Measurements from ENCODE around the gene ZKSCAN7.
"Not testable (repeated sequence)": the region's sequence is repeated elsewhere in the genome, so short reads cannot be mapped to it uniquely, and the experiment has no call there.

ZKSCAN7 gene

GRCh38 chr3:44518782-44519156 lies 36.2 kb upstream of the ZKSCAN7 start:
- no peak for TF ChIP-seq EZH2 (IDR thresholded peaks at IDR 0.05)
- no peak for TF ChIP-seq FOXP2 (optimal IDR thresholded peaks at IDR 0.05; ENCODE audit: control extremely low read depth, extremely low read length, insufficient read depth)
- TF ChIP-seq POLR2AphosphoS5 (IDR thresholded peaks at IDR 0.05; ENCODE audit: borderline replicate concordance, low read depth, low read length), result no peak
- DNase-seq (ENCODE audit: low read depth, low spot score), result no peak
- Histone ChIP-seq H3K4me3 (no peak overlapping the region), H3K9ac (ENCODE audit: insufficient read length) (no peak overlapping the region), H3K9me3 (ENCODE audit: low read depth, low read length) (no peaks in the 10 kb centered on the region), H3K36me3 (ENCODE audit: insufficient read depth, low read length) (no peaks in the 10 kb centered on the region), H3K27ac (no peak overlapping the region)

- no peak overlapping the region for H3K4me3 ChIP-seq
- no peak for TF ChIP-seq FOXP2 (optimal IDR thresholded peaks at IDR 0.05; ENCODE audit: control extremely low read depth, extremely low read length, insufficient read depth)
- TF ChIP-seq EZH2 (IDR thresholded peaks at IDR 0.05), result no peak
- no peak for TF ChIP-seq POLR2AphosphoS5 (IDR thresholded peaks at IDR 0.05; ENCODE audit: borderline replicate concordance, low read depth, low read length)
- H3K9ac ChIP-seq (ENCODE audit: insufficient read length), result no peak overlapping the region
- no peaks in the 10 kb centered on the region for H3K36me3 ChIP-seq (ENCODE audit: insufficient read depth, low read length)
- no peaks in the 10 kb centered on the region for H3K9me3 ChIP-seq (ENCODE audit: low read depth, low read length)
- no peak for DNase-seq (ENCODE audit: low read depth, low spot score)
- H3K27ac ChIP-seq, result no peak overlapping the region
Measured at GRCh38 chr3:44521721-44522120, 33.3 kb upstream of the ZKSCAN7 start.

- no peak overlapping the region for H3K9ac ChIP-seq (ENCODE audit: insufficient read length)
- H3K4me3 ChIP-seq, result no peak overlapping the region
- TF ChIP-seq POLR2AphosphoS5 (IDR thresholded peaks at IDR 0.05; ENCODE audit: borderline replicate concordance, low read depth, low read length) (no peak), EZH2 (IDR thresholded peaks at IDR 0.05) (no peak), FOXP2 (optimal IDR thresholded peaks at IDR 0.05; ENCODE audit: control extremely low read depth, extremely low read length, insufficient read depth) (no peak)
- H3K36me3 ChIP-seq (ENCODE audit: insufficient read depth, low read length), result no peaks in the 10 kb centered on the region
- H3K9me3 ChIP-seq (ENCODE audit: low read depth, low read length), result no peaks in the 10 kb centered on the region
- H3K27ac ChIP-seq, result no peak overlapping the region
- no peak for DNase-seq (ENCODE audit: low read depth, low spot score)
Measured at GRCh38 chr3:44522494-44522933, 32.5 kb upstream of the ZKSCAN7 start.

- Histone ChIP-seq H3K36me3 (ENCODE audit: insufficient read depth, low read length) (no peaks in the 10 kb centered on the region), H3K9me3 (ENCODE audit: low read depth, low read length) (no peaks in the 10 kb centered on the region), H3K4me3 (no peak overlapping the region), H3K9ac (ENCODE audit: insufficient read length) (no peak overlapping the region), H3K27ac (no peak overlapping the region)
- no peak for DNase-seq (ENCODE audit: low read depth, low spot score)
- no peak for TF ChIP-seq FOXP2 (optimal IDR thresholded peaks at IDR 0.05; ENCODE audit: control extremely low read depth, extremely low read length, insufficient read depth)
- no peak for TF ChIP-seq EZH2 (IDR thresholded peaks at IDR 0.05)
- no peak for TF ChIP-seq POLR2AphosphoS5 (IDR thresholded peaks at IDR 0.05; ENCODE audit: borderline replicate concordance, low read depth, low read length)
Measured at GRCh38 chr3:44525060-44525459, 29.9 kb upstream of the ZKSCAN7 start.

GRCh38 chr3:44529927-44530326 lies 25.1 kb upstream of the ZKSCAN7 start:
- Histone ChIP-seq H3K9ac (ENCODE audit: insufficient read length) (no peak overlapping the region), H3K27ac (no peak overlapping the region), H3K9me3 (ENCODE audit: low read depth, low read length) (no peaks in the 10 kb centered on the region), H3K4me3 (no peak overlapping the region), H3K36me3 (ENCODE audit: insufficient read depth, low read length) (no peaks in the 10 kb centered on the region)
- TF ChIP-seq EZH2 (IDR thresholded peaks at IDR 0.05) (no peak), POLR2AphosphoS5 (IDR thresholded peaks at IDR 0.05; ENCODE audit: borderline replicate concordance, low read depth, low read length) (no peak), FOXP2 (optimal IDR thresholded peaks at IDR 0.05; ENCODE audit: control extremely low read depth, extremely low read length, insufficient read depth) (no peak)
- no peak for DNase-seq (ENCODE audit: low read depth, low spot score)

GRCh38 chr3:44530911-44531310 lies 24.1 kb upstream of the ZKSCAN7 start:
- TF ChIP-seq POLR2AphosphoS5 (IDR thresholded peaks at IDR 0.05; ENCODE audit: borderline replicate concordance, low read depth, low read length) (no peak), EZH2 (IDR thresholded peaks at IDR 0.05) (no peak), FOXP2 (optimal IDR thresholded peaks at IDR 0.05; ENCODE audit: control extremely low read depth, extremely low read length, insufficient read depth) (no peak)
- Histone ChIP-seq H3K36me3 (ENCODE audit: insufficient read depth, low read length) (no peaks in the 10 kb centered on the region), H3K4me3 (no peak overlapping the region), H3K9me3 (ENCODE audit: low read depth, low read length) (no peaks in the 10 kb centered on the region), H3K9ac (ENCODE audit: insufficient read length) (no peak overlapping the region), H3K27ac (no peak overlapping the region)
- no peak for DNase-seq (ENCODE audit: low read depth, low spot score)

GRCh38 chr3:44534659-44535058 lies 20.3 kb upstream of the ZKSCAN7 start:
- not testable (repeated sequence) for H3K27ac ChIP-seq; H3K9me3 ChIP-seq (ENCODE audit: low read depth, low read length); H3K36me3 ChIP-seq (ENCODE audit: insufficient read depth, low read length); DNase-seq (ENCODE audit: low read depth, low spot score); H3K9ac ChIP-seq (ENCODE audit: insufficient read length); H3K4me3 ChIP-seq

GRCh38 chr3:44535364-44535763 lies 19.6 kb upstream of the ZKSCAN7 start:
- Histone ChIP-seq H3K36me3 (ENCODE audit: insufficient read depth, low read length) (no peaks in the 10 kb centered on the region), H3K27ac (no peak overlapping the region), H3K9ac (ENCODE audit: insufficient read length) (no peak overlapping the region), H3K9me3 (ENCODE audit: low read depth, low read length) (no peaks in the 10 kb centered on the region), H3K4me3 (no peak overlapping the region)
- DNase-seq (ENCODE audit: low read depth, low spot score), result no peak
- TF ChIP-seq POLR2AphosphoS5 (IDR thresholded peaks at IDR 0.05; ENCODE audit: borderline replicate concordance, low read depth, low read length), result no peak
- no peak for TF ChIP-seq FOXP2 (optimal IDR thresholded peaks at IDR 0.05; ENCODE audit: control extremely low read depth, extremely low read length, insufficient read depth)
- TF ChIP-seq EZH2 (IDR thresholded peaks at IDR 0.05), result no peak

GRCh38 chr3:44544811-44545210 lies 10.2 kb upstream of the ZKSCAN7 start:
- H3K4me3 ChIP-seq; H3K9me3 ChIP-seq (ENCODE audit: low read depth, low read length); H3K36me3 ChIP-seq (ENCODE audit: insufficient read depth, low read length); H3K27ac ChIP-seq; H3K9ac ChIP-seq (ENCODE audit: insufficient read length); DNase-seq (ENCODE audit: low read depth, low spot score): not testable (repeated sequence)

All from SK-N-MC (cell line).